Fibroblast of pulmonary artery (primary cell): Measurements from ENCODE around the gene SP100.

Source experiments
- DNase-seq: peaks from one replicate; pipeline ENCODE4 v3.0.0-alpha.2; 2010; ENCODE audit warnings: low read depth
- H3K4me3 ChIP-seq: replicated peaks from 2 replicates; pipeline ENCODE4 v1.5.1; 2011; ENCODE audit warnings: low read depth, mild to moderate bottlenecking, control low read depth, low read length, moderate library complexity
- CTCF ChIP-seq: IDR thresholded peaks from 2 replicates; pipeline ENCODE4 v1.5.1; 2011; ENCODE audit warnings: mild to moderate bottlenecking, control low read depth, low read length, inconsistent platforms; ENCODE audit errors: missing control alignments

Gene SP100

GRCh38 chr2:230447036-230447435 is 31.0 kb downstream of the SP100 start:
- no peak for TF ChIP-seq CTCF
- H3K4me3 ChIP-seq: no peak overlapping the region
- no peak for DNase-seq

- no peak overlapping the region for H3K4me3 ChIP-seq
- TF ChIP-seq CTCF: no peak
- no peak for DNase-seq
Observed at GRCh38 chr2:230447455-230448451, 31.8 kb downstream of the SP100 start.

GRCh38 chr2:230449901-230450467 is 34.0 kb downstream of the SP100 start:
- no peak overlapping the region for H3K4me3 ChIP-seq
- no peak for DNase-seq
- TF ChIP-seq CTCF: no peak

- no peak overlapping the region for H3K4me3 ChIP-seq
- DNase-seq: no peak
- no peak for TF ChIP-seq CTCF
Observed at GRCh38 chr2:230453006-230453405, 37.0 kb downstream of the SP100 start.

GRCh38 chr2:230455005-230455684 is 39.1 kb downstream of the SP100 start:
- TF ChIP-seq CTCF: no peak
- no peak for DNase-seq
- H3K4me3 ChIP-seq: no peak overlapping the region

GRCh38 chr2:230457073-230457768 is 41.2 kb downstream of the SP100 start:
- H3K4me3 ChIP-seq: no peak overlapping the region
- no peak for TF ChIP-seq CTCF
- DNase-seq: no peak
